ENCODE measurements around the gene MCUB. TPM values are rescaled to one million over a fixed set of nuclear protein-coding genes. Genes with fewer than 3 reads are reported as not detected.

The MCUB gene
- total and polyA plus RNA-seq, 9 of the 15 experiments (the other 6 are each of a cell fraction or from before 2014, with no cell fraction given), result 1.4 to 21.5 (median 5.4) TPM

- TF ChIP-seq NR2C2 (CRISPR knock-in tag; IDR thresholded peaks at IDR 0.05) (no peak; the same call in 1 of the 2 replicates), NR2C2 (tag; IDR thresholded peaks at IDR 0.05) (peak; percentile 43; the same call in 1 of the 2 replicates), FOXK2 (conservative IDR thresholded peaks at IDR 0.05 in 1 of 2, IDR thresholded peaks at IDR 0.05 in 1 of 2; ENCODE audit: low read depth in 2 of 2) (peak in 1 of 2 experiments; percentile 38; a peak in 1 of 4 replicates), ZNF740 (CRISPR knock-in tag; IDR thresholded peaks at IDR 0.05) (peak; percentile 22; the same call in 1 of the 2 replicates), ZNF740 (tag; IDR thresholded peaks at IDR 0.05) (peak in 1 of 2 experiments; percentile 73; a peak in 2 of 4 replicates), MYNN (IDR thresholded peaks at IDR 0.05) (peak; percentile 27; the same call in 1 of the 2 replicates), MYNN (CRISPR knock-in tag; IDR thresholded peaks at IDR 0.05) (no peak), MBD1 (CRISPR knock-in tag; IDR thresholded peaks at IDR 0.05) (no peak), CTBP1 (IDR thresholded peaks at IDR 0.05; ENCODE audit: borderline replicate concordance) (peak; percentile 86), CBFB (CRISPR knock-in tag; IDR thresholded peaks at IDR 0.05) (no peak), POLR2B (IDR thresholded peaks at IDR 0.05; ENCODE audit: low read depth, partially characterized antibody) (peak; percentile 15), CEBPG (CRISPR knock-in tag; IDR thresholded peaks at IDR 0.05) (no peak), CEBPG (tag; conservative IDR thresholded peaks at IDR 0.05 in 1 of 2, IDR thresholded peaks at IDR 0.05 in 1 of 2) (peak in 1 of 2 experiments; percentile 58; a peak in 1 of 4 replicates), HLTF (IDR thresholded peaks at IDR 0.05) (no peak), SIN3A (IDR thresholded peaks at IDR 0.05; ENCODE audit: borderline replicate concordance in 2 of 2, control insufficient read depth in 1 of 2, low read depth in 2 of 2, low read length in 2 of 2) (peak in 1 of 2 experiments; percentile 64; a peak in 1 of 4 replicates), TSC22D4 (tag; IDR thresholded peaks at IDR 0.05) (no peak), ZFX (CRISPR knock-in tag; IDR thresholded peaks at IDR 0.05) (peak; percentile 81), KDM1A (IDR thresholded peaks at IDR 0.05) (no peak), CREM (IDR thresholded peaks at IDR 0.05; ENCODE audit: low read depth) (peak; percentile 33; the same call in 1 of the 2 replicates), XRCC5 (IDR thresholded peaks at IDR 0.05; ENCODE audit: low read depth, low read length) (peak; percentile 82), E2F6 (IDR thresholded peaks at IDR 0.05; ENCODE audit: borderline replicate concordance in 1 of 2, extremely low read depth in 1 of 2, insufficient read depth in 1 of 2, insufficient read length in 1 of 2, low read depth in 1 of 2, low read length in 1 of 2, poor library complexity in 1 of 2, severe bottlenecking in 1 of 2) (peak; percentile 42 to 55), L3MBTL2 (IDR thresholded peaks at IDR 0.05) (peak; percentile 63), RBM17 (IDR thresholded peaks at IDR 0.05; ENCODE audit: borderline replicate concordance, low read depth, low read length) (no peak)
Observed at GRCh38 chr4:109729718-109730618, 169.9 kb downstream of the MCUB start, which contains the start of gene PLA2G12A (continued).
